HEK293 (cell line): ENCODE data around the gene MOK.

ENCODE experiments used
- CTCF ChIP-seq: fragments of 450-650 bp; formaldehyde crosslinking; IDR thresholded peaks from 2 replicates; pipeline ENCODE4 v1.5.1; 2016; ENCODE audit warnings: missing biosample characterization, missing genetic modification characterization
- TSHZ1 ChIP-seq: fragments of 450-650 bp; formaldehyde crosslinking; IDR thresholded peaks from 2 replicates; pipeline ENCODE4 v1.5.1; 2016; ENCODE audit warnings: missing biosample characterization, missing genetic modification characterization, borderline replicate concordance
- ZNF112 ChIP-seq: fragments of 450-650 bp; formaldehyde crosslinking; IDR thresholded peaks from 2 replicates; pipeline ENCODE4 v1.5.0; 2017; ENCODE audit warnings: missing biosample characterization, missing genetic modification characterization
- ZNF354C ChIP-seq: fragments of 450-650 bp; formaldehyde crosslinking; IDR thresholded peaks from 2 replicates; pipeline ENCODE4 v1.5.1; 2016; ENCODE audit warnings: missing biosample characterization, missing genetic modification characterization, low read depth, borderline replicate concordance
- ZNF660 ChIP-seq: fragments of 450-650 bp; IDR thresholded peaks from 2 replicates; pipeline ENCODE4 v1.5.1; 2018; ENCODE audit warnings: missing biosample characterization, mild to moderate bottlenecking, missing genetic modification characterization
- ZNF792 ChIP-seq: fragments of 450-650 bp; formaldehyde crosslinking; IDR thresholded peaks from 2 replicates; pipeline ENCODE4 v1.5.1; 2016; ENCODE audit warnings: missing biosample characterization, missing genetic modification characterization

GRCh38 chr14:102225936-102226335 lies 79.0 kb downstream of the MOK start:
- TF ChIP-seq ZNF112 (tag by site-specific recombination) (no peak), ZNF354C (no peak), CTCF (tag by site-specific recombination) (no peak), TSHZ1 (tag by site-specific recombination) (no peak), ZNF660 (tag by site-specific recombination) (no peak), ZNF792 (tag by site-specific recombination) (no peak)
